Fibroblast of lung (primary cell): Measurements from ENCODE around the gene PRODH2. TPM values are rescaled to one million over a fixed set of nuclear protein-coding genes. Genes with fewer than 3 reads are reported as not detected.

Experiments
- DNase-seq, 2 donors: peaks; one replicate each; pipeline versions ENCODE4 v3.0.0 to v3.0.0-alpha.2; 2010; ENCODE audit warnings: low read depth in 2 of 2
- H2AFZ ChIP-seq: 2 replicates; pipeline ENCODE4 v1.5.1; 2012; ENCODE audit warnings: low read length, control low read depth, inconsistent platforms
- H3K27ac ChIP-seq: 2 replicates; pipeline ENCODE4 v1.5.1; 2011; ENCODE audit warnings: low read length, control low read depth; ENCODE audit not compliant: insufficient read depth
- H3K27me3 ChIP-seq: 2 replicates; pipeline ENCODE4 v1.5.1; 2011; ENCODE audit warnings: mild to moderate bottlenecking, low read length; ENCODE audit not compliant: control insufficient read depth, insufficient read depth
- H3K36me3 ChIP-seq: 2 replicates; pipeline ENCODE4 v1.5.1; 2011; ENCODE audit warnings: low read length; ENCODE audit not compliant: control insufficient read depth, insufficient read depth
- H3K4me1 ChIP-seq: 2 replicates; pipeline ENCODE4 v1.5.1; 2011; ENCODE audit warnings: low read length; ENCODE audit not compliant: control insufficient read depth, insufficient read depth; ENCODE audit errors: extremely low read depth
- H3K4me2 ChIP-seq: 2 replicates; pipeline ENCODE4 v1.5.1; 2011; ENCODE audit warnings: low read length, control low read depth; ENCODE audit not compliant: insufficient read depth; ENCODE audit errors: extremely low read depth
- H3K4me3 ChIP-seq, 4 experiments: fragments of 200-600 bp in 1 of 4; sonication (generic) in 1 of 4; replicated peaks in 1 of 4; 2 replicates each; pipeline ENCODE4 v1.5.1; 2011 to 2016; ENCODE audit warnings: low read length in 4 of 4, low read depth in 3 of 4, mild to moderate bottlenecking in 3 of 4, control low read depth in 2 of 4, inconsistent platforms in 1 of 4, mixed read lengths in 1 of 4; ENCODE audit not compliant: insufficient read depth in 1 of 4; ENCODE audit errors: control extremely low read depth in 1 of 4
- H3K79me2 ChIP-seq: 2 replicates; pipeline ENCODE4 v1.5.1; 2012; ENCODE audit warnings: mild to moderate bottlenecking, low read length, inconsistent platforms; ENCODE audit not compliant: control insufficient read depth, insufficient read depth
- H3K9ac ChIP-seq: 2 replicates; pipeline ENCODE4 v1.5.1; 2011; ENCODE audit warnings: mild to moderate bottlenecking, low read length, control low read depth; ENCODE audit not compliant: insufficient read depth
- H3K9me3 ChIP-seq: 2 replicates; pipeline ENCODE4 v1.5.1; 2012; ENCODE audit warnings: low read depth, low read length; ENCODE audit not compliant: control insufficient read depth, insufficient read depth
- H4K20me1 ChIP-seq: 2 replicates; pipeline ENCODE4 v1.5.1; 2011; ENCODE audit warnings: low read length; ENCODE audit not compliant: control insufficient read depth, insufficient read depth; ENCODE audit errors: extremely low read depth
- EZH2 ChIP-seq: IDR thresholded peaks from 2 replicates; pipeline ENCODE4 v1.5.1; 2012; ENCODE audit warnings: low read length, control low read depth, mild to moderate bottlenecking; ENCODE audit errors: missing control alignments
- polyA plus RNA-seq, 2 donors: library from polyadenylated mRNA; depleted of rRNA in 1 of 2; stranded (reverse) in 1 of 2; unstranded in 1 of 2; fragments of >200 nt; gene quantifications; 2 replicates each; pipeline ENCODE4 v1.2.1, GENCODE V29; 2011 to 2012; ENCODE audit warnings: missing spikeins in 1 of 2
- total RNA-seq: library from RNA; depleted of rRNA; stranded (reverse); fragments of >200 nt; gene quantifications from 2 replicates; pipeline ENCODE4 v1.2.1, GENCODE V29; 2014
- TF ChIP-seq, protein P1 (sequence below), 2 donors: IDR thresholded peaks in 1 of 2; conservative IDR thresholded peaks in 1 of 2; 1 replicate in 1 of 2; 2 replicates in 1 of 2; pipeline ENCODE4 v1.5.1; 2011 to 2012; ENCODE audit warnings: low read length in 2 of 2, control low read depth in 1 of 2, inconsistent platforms in 1 of 2, low read depth in 1 of 2, mild to moderate bottlenecking in 1 of 2

The PRODH2 gene
- total and polyA plus RNA-seq, 2 donors (not counting 1 experiment from before 2014, with no cell fraction given): not detected

DNA sequence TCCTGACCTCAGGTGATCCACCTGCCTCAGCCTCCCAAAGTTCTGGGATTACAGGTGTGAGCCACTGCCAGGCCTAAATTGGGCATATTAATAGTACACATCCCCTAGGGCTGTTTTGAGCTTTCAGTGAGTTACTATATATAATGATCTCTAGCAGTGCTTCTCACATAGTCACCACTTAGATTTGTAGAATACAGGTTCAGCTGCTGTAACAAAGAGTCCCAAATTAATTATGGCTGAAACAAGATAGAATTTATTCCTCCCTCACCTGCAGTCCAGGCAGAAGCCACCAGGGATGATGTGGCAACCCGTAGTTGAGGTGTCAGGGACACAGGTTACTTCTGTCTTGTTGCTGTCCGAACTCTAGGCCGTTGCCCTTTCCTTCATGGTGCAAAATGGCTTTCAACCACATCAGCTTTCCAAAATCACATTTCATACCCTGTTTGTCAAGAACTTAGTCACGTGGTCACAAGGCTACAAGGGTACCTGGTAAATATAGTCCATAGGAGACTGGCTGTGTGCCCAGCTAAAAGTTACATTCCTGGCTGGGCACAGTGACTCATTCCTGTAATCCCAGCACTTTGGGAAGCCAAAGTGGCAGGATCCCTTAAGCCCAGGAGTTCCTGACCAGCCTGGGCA is 51.8 kb downstream of the PRODH2 start:
- DNase-seq: no peak
- peaks cover 21% of the 10 kb centered on the region for H3K36me3 ChIP-seq
- H3K79me2 ChIP-seq: peaks cover 22% of the 10 kb centered on the region
- no peaks in the 10 kb centered on the region for H4K20me1 ChIP-seq
- H2AFZ ChIP-seq: no peak overlapping the region
- no peaks in the 10 kb centered on the region for H3K27me3 ChIP-seq
- TF ChIP-seq, protein P1, sequence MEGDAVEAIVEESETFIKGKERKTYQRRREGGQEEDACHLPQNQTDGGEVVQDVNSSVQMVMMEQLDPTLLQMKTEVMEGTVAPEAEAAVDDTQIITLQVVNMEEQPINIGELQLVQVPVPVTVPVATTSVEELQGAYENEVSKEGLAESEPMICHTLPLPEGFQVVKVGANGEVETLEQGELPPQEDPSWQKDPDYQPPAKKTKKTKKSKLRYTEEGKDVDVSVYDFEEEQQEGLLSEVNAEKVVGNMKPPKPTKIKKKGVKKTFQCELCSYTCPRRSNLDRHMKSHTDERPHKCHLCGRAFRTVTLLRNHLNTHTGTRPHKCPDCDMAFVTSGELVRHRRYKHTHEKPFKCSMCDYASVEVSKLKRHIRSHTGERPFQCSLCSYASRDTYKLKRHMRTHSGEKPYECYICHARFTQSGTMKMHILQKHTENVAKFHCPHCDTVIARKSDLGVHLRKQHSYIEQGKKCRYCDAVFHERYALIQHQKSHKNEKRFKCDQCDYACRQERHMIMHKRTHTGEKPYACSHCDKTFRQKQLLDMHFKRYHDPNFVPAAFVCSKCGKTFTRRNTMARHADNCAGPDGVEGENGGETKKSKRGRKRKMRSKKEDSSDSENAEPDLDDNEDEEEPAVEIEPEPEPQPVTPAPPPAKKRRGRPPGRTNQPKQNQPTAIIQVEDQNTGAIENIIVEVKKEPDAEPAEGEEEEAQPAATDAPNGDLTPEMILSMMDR (conservative IDR thresholded peaks at IDR 0.05 in 1 of 2, IDR thresholded peaks at IDR 0.05 in 1 of 2; ENCODE audit: low read depth in 1 of 2, low read length in 2 of 2): no peak
- TF ChIP-seq EZH2: no peak
- H3K27ac ChIP-seq: no peak overlapping the region
- H3K9me3 ChIP-seq: no peaks in the 10 kb centered on the region
- H3K4me1 ChIP-seq: peaks cover 12% of the 10 kb centered on the region
- H3K4me2 ChIP-seq: no peak overlapping the region
- no peak overlapping the region for H3K9ac ChIP-seq
- no peak overlapping the region for H3K4me3 ChIP-seq

DNA sequence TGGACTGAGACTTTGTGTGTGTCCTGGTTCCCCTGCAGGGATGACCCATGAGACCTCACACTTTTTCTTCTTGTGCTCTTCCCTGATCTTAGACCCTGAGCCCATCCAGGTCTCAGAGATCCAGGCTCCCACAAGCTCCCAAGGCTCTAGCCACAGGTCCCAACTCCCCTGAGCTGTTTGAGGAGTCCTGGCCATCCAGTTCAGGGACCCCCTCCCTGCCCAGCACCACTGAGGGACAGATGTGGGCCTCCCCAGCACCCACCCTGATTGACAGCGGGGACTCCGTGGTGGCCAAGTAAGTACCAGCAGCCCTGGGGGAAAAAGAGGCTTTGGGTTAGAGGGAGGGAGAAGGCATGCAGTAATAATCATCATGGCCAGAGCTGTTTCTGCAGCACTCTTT is 52.9 kb downstream of the PRODH2 start:
- DNase-seq: no peak
- Histone ChIP-seq H3K27me3 (no peaks in the 10 kb centered on the region), H3K36me3 (peaks cover 17% of the 10 kb centered on the region), H3K9me3 (no peaks in the 10 kb centered on the region), H4K20me1 (no peaks in the 10 kb centered on the region), H3K9ac (no peak overlapping the region), H3K4me2 (no peak overlapping the region), H3K27ac (peak overlapping the region; percentile 8), H2AFZ (no peak overlapping the region), H3K4me1 (peaks cover 17% of the 10 kb centered on the region), H3K4me3 (peak overlapping the region in 1 of 4 experiments; percentile 98), H3K79me2 (peaks cover 23% of the 10 kb centered on the region)
- TF ChIP-seq EZH2: no peak
- TF ChIP-seq, protein P1 (conservative IDR thresholded peaks at IDR 0.05 in 1 of 2, IDR thresholded peaks at IDR 0.05 in 1 of 2; ENCODE audit: low read depth in 1 of 2, low read length in 2 of 2): no peak

DNA sequence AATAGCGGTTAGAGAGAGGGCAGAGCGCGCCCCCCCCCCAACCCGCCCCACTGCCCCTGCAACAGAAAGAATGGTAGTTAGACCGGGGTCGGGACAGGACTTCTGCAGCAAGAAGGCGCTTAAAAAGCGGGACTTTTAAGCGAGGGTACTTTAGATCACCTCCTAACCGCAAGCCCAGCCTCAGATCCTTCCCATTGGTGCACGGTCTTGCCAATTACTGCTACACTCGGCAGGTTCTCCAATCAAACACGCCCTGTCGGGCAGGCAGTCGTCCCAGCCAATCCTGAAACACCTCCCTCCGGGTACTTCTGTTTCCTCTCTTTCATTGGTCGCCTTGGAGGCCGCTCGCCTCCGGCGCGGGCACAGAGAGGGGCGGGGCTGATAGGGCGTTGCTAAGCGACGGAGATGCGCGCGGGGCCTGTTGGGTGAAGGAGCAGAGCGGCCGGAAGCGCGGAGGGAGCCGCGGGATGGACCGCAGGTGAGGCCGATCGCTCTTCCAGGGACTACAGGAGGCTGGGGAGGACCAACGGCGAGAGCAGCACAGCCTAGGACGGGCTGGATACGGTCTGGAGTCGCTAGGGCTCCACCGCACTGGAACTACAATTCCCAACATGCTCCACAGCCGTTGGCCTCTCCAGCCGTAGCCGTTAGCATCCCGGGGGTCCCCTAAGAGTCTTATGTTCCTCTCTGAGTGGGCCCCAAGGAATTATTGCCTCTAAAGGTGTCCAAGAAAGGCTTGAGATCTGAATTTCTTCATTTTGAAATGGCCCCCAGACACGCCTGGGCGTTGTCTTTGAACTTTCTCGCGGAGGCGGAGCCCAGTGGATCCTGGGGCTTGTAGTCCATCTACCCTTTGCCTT is 54.7 kb downstream of the PRODH2 start, which contains the start of gene PROSER3:
PROSER3 (plus strand) TSS at position 428 of the 860 bp plus-strand sequence; CDS start at position 468, 40 bp downstream.
- Histone ChIP-seq H2AFZ (peak within 1 kb of the TSS; percentile 73), H3K4me3 (peak within 1 kb of the TSS; percentile 85 to 98 (median 86)), H3K9me3 (no peaks in the 10 kb centered on the region), H3K79me2 (peaks cover 23% of the 10 kb centered on the region), H3K27ac (peak within 1 kb of the TSS; percentile 99), H3K4me2 (peak within 1 kb of the TSS; percentile 76), H3K9ac (peak within 1 kb of the TSS; percentile 94), H3K4me1 (peaks cover 17% of the 10 kb centered on the region), H3K36me3 (peaks cover 23% of the 10 kb centered on the region), H4K20me1 (no peaks in the 10 kb centered on the region), H3K27me3 (no peaks in the 10 kb centered on the region)
- DNase-seq: peak; percentile 100
- TF ChIP-seq, protein P1 (conservative IDR thresholded peaks at IDR 0.05 in 1 of 2, IDR thresholded peaks at IDR 0.05 in 1 of 2; ENCODE audit: low read depth in 1 of 2, low read length in 2 of 2): no peak
- TF ChIP-seq EZH2: no peak
